Stimulated activated CD4-positive, alpha-beta T cell treated with anti-CD3 and anti-CD28 coated beads, Interleukin-1b, Interleukin-23, amount 100 ng/mL, for 1 hour (primary cell): ENCODE measurements around the gene IFT22.
"Not testable (repeated sequence)": the region's sequence is repeated elsewhere in the genome, so short reads cannot be mapped to it uniquely, and the experiment has no call there.

Experiments
- DNase-seq, 2 donors: peaks; one replicate each; pipeline ENCODE4 v3.0.0-alpha.2; 2020; ENCODE audit warnings: low read depth in 2 of 2

IFT22 gene

GRCh38 chr7:101315336-101315735 is 6.3 kb downstream of the IFT22 start:
- peak in 1 of 2 donors; percentile 27 for DNase-seq

GRCh38 chr7:101308245-101309085 is 13.1 kb downstream of the IFT22 start:
- peak in 1 of 2 donors; percentile 9 for DNase-seq

- DNase-seq = no peak
Observed at GRCh38 chr7:101306307-101306706, 15.3 kb downstream of the IFT22 start.

- no peak for DNase-seq
Observed at GRCh38 chr7:101303102-101303701, 18.4 kb downstream of the IFT22 start.

GRCh38 chr7:101302641-101303101 is 18.9 kb downstream of the IFT22 start:
- no peak for DNase-seq

- DNase-seq = no peak
Observed at GRCh38 chr7:101300465-101301376, 20.9 kb downstream of the IFT22 start.

DNA sequence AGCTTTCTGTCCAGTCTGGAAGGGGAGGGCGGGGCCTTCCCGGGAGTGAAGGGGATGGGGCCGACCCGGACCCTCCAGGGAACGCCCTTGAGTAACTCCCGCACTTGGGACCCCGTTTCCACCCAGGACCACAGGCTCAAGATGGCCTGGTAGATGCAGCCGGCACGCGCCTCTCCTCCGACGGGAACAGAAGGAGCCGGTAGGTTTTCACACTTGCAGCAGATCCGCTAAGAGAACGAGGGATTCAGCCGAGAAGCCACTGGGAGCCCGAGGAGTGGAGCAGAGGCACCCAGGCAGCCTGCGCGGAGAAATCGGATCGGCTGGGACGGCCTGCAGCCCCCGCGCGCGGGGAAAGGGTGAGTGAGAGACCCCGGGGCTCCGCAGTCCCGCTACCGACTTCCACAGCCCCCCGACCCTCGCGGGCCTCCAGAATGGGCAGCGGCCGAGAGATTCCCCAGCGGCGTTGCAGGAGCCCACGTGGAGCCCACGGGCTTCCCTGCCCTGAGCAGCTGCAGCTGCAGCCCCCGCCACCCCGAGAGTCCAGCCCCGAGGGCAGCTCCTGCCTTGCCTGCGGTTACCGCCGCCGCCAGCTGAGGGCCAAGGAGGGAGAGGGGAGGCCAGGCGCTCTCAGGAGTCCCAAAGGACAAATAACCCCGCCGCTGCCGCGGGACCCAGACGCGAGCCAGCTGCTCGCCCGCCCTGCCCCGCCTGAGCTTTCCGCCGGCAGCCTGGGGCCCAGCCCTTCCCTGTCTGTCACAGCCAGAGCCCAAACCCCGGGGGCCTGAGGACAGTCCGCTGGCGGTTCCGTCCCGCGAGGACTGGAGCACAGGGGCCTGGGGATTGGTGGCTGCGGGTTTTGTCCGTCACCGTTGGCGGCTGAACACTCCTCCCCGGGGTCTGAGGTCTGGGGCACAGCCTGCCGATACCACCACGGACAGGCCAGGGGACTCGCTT is 21.8 kb downstream of the IFT22 start:
- no peak for DNase-seq

DNA sequence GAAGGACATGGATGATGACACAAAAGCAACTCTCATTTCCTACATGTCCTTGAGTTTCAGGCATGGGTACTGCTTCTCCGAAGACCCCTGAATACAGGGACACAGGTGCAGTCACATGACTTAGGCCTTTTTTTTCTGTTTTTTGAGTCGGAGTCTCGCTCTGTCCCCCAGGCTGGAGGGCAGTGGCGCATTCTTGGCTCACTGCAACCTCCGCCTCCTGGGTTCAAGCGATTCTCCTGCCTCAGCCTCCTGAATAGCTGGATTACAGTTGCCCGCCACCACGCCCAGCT is 26.8 kb downstream of the IFT22 start:
- no peak for DNase-seq

- no peak for DNase-seq
Observed at GRCh38 chr7:101294039-101294831, 27.4 kb downstream of the IFT22 start.

DNA sequence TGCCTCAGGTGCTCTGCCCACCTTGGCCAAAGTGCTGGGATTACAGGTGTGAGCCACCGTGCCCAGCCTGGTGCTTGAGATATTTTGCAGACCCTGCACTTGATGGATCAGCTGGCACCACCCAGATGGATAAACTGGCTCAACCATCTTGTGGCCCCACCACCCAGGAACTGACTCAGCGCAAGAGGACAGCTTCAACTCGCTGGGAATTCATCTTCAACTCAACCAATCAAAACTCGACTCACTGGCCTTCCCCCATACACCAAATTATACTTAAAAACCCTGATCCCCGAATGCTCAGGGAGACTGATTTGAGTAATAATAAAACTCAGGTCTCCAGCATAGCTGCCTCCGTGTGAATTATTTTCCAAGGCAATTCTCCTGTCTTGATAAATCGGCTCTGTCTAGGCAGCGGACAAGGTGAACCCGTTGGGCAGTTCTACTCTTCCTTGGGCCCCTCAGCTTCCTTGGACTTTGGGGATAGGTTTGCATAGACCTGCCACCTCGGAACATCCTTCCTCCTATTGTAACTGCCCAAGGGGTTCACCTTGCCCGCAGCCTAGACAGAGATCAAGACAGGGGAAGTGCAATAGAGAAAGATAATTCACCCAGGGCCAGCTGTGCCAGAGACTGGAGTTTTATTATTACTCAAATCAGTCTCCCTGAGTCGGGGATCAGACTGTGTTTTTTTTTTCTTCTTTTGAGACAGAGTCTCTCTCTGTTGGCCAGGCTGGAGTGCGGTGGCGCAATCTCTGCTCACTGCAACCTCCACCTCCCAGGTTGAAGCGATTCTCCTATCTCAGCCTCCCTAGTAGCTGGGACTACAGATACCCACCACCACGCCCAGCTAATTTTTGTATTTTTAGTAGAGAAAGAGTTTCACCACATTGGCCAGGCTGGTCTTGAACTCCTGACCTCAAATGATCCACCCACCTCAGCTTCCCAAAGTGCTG is 28.3 kb downstream of the IFT22 start:
- not testable (repeated sequence) for DNase-seq

DNA sequence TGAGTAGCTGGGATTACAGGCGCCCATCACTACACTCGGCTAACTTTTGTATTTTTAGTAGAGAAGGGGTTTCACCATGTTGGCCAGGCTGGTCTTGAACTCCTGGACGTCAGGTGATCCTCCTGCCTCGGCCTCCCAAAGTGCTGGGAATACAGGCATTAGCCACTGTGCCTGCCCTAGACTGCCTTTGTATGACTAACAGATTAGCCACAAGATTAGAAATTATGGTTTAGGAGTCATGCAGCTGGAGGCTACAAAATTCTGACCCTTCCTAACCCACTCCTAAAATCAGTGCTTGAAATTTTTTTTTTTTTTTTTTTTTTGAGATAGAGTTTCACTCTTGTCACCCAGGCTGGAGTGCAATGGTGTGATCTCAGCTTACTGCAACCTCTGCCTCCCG is 29.0 kb downstream of the IFT22 start:
- not testable (repeated sequence) for DNase-seq

DNA sequence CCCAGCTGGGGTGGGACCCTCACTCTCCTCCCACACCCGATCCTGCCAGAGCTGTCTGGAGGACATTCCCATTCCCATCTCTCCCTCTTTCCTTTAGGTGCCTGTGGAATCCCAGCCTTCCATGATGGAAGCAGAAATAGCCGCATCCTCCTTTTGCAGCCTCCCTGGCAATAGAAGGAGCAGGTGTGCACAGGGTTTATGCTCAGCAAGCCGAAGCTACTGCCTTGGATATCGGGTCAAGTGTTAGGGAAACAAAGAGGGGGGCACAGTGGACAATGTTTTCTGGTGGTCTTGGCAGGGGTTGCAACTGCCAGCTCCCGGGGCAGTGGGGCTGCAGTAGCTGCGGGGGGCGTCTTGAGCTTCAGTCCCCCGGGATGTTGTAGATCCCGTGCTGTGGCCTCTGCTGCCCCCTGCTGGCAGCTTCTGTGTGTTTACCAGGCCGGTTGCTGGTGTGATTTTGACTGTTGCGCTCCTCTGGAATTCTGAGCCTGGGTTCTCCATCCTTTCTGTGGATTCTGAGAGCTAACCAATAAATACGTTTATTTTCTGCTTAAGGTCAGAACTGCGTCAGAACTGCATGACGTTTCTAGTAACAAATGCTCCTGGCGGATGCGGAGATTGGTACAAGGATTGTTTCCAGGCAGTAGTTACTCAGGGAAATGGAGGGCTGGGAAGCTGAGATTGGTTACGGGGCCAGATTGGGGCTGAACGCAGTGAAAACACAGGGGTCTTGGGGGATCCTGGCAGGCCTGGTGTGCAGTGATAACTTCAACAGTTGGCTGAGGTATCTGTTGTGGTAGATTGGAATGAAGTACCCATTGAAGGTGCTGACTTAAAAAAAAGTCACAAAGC is 31.2 kb downstream of the IFT22 start:
- DNase-seq = peak; percentile 27 to 47

- DNase-seq = not testable (repeated sequence)
Observed at GRCh38 chr7:101289687-101290086, 31.9 kb downstream of the IFT22 start.

GRCh38 chr7:101288439-101288838 is 33.2 kb downstream of the IFT22 start:
- no peak for DNase-seq

DNA sequence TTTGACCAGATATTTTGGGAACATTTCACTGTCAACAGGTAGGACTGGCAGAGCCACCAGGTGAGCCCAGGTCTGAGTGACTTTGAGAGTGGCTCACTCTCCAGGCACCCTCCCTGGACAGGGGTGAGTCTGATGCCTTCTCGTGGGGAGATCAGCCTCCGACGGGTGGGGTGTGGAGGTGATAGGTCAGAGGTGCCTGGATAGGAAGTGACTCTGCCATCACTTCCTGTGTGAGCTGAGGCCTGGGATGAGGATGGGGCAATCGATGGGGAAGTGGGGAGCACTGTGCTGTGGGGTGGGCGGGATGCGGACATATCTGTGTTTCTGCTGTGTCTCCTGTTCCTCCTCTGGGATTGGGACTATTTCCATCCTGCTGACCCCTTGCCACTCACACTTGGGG is 34.6 kb downstream of the IFT22 start:
- no peak for DNase-seq

GRCh38 chr7:101285880-101286279 is 35.7 kb downstream of the IFT22 start:
- DNase-seq = not testable (repeated sequence)

DNA sequence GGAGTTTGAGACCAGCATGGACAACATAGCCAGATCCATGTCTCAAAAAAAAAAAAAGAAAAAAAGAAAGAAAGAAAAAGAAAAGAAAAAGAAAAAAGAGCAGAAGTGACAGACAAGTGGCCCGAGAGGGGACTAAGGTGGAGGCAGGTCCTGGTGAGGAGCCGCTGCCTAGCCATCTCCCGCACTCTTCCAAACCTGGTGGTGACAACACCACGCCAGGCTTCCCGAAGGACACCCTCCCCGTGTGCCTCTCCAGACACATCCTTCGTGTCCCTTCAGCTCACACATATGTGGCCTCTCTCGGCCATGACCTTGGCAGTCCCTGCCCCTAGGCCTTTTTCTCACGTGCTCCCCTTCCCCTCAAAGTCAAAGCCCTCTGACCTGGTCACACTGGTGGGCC is 36.4 kb downstream of the IFT22 start:
- no peak for DNase-seq

- not testable (repeated sequence) for DNase-seq
Observed at GRCh38 chr7:101280912-101281311, 40.7 kb downstream of the IFT22 start.
